Activated T-cell treated with anti-CD3 and anti-CD28 coated beads for 1 hour (primary cell): ENCODE measurements around the gene MTA1.

Experiments
- DNase-seq: peaks from one replicate; pipeline ENCODE4 v3.0.0-alpha.2; 2020; ENCODE audit warnings: low read depth

Gene MTA1

DNA sequence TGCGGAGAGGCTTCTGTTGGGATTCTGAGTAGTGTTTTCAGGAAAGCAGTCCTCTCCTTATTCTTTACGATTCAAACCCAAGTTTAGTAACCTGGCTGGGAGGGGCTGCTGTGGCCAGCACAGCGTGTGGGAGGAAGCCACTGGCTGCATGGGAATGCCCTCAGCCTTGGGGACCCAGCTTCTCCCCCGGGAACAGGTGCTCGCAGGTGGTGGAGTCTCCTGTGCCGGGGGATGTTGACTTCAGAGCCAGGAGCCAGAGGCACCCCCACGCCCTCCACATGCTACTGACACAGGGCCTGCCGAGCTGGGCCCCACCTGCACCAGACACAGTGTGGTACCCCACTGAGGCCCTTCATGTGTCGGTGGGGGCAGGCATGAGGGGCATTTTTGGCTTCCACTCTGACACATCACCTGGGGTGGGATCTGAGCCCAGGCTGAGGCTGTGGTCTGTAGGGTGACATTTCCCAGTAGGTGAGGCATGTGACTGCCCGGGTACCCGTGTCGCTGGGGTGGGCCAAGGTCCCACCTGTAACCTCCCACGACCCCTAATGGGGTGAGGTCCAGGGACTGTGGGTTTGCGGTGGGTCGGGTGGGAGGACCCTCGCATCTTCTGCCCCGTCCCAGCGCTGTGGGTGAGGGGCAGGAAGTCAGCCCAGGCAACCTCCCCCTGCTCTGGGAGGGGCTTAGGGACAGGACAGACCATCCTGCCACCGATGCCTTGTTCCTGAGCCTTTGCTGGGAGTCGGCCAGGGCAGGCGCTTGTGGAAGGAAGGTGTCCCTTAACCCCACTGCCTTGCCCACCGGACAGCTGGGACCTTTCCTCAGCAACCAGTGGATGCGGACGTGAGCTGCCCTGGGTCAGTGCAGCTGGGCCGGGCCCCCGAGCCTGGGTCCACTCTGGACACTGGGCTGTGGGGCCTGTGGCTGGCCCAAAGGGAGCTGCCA, 26.5 kb downstream of the MTA1 start:
- no peak for DNase-seq

DNA sequence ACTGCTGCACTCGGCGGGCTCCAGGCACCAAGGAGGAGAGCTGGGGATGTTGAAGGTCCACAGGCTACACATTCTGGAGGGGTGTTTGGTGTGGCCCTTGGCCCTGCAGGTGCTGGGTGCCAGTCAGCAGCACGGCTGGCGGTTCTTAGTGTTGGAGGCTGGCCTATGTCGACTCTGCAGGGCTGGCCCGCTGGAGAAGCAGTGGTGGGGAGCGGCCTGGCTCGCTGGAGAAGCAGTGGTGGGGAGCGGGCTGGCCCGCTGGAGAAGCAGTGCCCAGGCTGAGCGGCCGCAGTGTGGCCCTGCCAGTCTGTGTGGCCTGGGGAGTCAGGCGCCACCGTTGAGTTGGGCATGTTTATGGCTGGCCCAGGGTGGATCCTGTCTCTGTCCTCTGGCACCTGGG, 27.3 kb downstream of the MTA1 start:
- no peak for DNase-seq

- DNase-seq = no peak
Observed at GRCh38 chr14:105447651-105448640, 28.3 kb downstream of the MTA1 start.

GRCh38 chr14:105448706-105449111, 29.1 kb downstream of the MTA1 start:
- DNase-seq = peak; percentile 62

GRCh38 chr14:105449276-105450122, 29.9 kb downstream of the MTA1 start:
- no peak for DNase-seq

- DNase-seq = no peak
Observed at GRCh38 chr14:105450123-105450505, 30.5 kb downstream of the MTA1 start.

- DNase-seq = no peak
Observed at GRCh38 chr14:105450864-105451720, 31.5 kb downstream of the MTA1 start.

GRCh38 chr14:105452963-105453362, 33.3 kb downstream of the MTA1 start:
- DNase-seq = no peak

- no peak for DNase-seq
Observed at GRCh38 chr14:105453847-105454246, 34.2 kb downstream of the MTA1 start.

DNA sequence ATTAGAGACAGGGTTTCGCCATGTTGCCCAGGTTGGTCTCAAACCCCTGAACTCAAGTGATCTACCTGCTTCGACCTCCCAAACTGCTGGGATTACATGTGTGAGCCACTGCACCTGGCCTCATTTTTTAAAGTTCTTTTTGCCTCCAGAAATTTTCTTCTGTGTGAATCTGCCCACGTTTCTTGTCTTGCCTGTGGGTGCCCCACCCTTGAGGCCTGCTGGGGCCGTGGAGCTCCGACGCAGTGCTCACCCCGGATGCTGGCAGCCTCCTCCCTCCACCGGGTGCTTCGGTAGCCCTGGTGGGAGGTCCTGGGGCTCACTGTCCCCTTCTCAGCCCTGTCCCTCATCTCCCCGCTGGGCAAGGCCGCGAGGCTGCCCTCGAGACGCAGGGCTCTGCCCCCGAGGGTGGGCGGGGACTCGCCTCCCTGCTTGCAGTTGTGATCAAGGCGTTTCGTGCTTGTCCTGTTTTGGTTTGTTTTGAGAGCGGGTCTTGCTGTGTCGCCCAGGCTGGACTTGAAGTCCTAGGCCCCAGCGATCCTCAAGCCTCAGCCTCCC, 35.5 kb downstream of the MTA1 start:
- DNase-seq = no peak

- no peak for DNase-seq
Observed at GRCh38 chr14:105455766-105456660, 36.4 kb downstream of the MTA1 start.

- DNase-seq = no peak
Observed at GRCh38 chr14:105456736-105457617, 37.4 kb downstream of the MTA1 start.

GRCh38 chr14:105458010-105458409, 38.4 kb downstream of the MTA1 start:
- no peak for DNase-seq

GRCh38 chr14:105458571-105458970, 38.9 kb downstream of the MTA1 start:
- no peak for DNase-seq

DNA sequence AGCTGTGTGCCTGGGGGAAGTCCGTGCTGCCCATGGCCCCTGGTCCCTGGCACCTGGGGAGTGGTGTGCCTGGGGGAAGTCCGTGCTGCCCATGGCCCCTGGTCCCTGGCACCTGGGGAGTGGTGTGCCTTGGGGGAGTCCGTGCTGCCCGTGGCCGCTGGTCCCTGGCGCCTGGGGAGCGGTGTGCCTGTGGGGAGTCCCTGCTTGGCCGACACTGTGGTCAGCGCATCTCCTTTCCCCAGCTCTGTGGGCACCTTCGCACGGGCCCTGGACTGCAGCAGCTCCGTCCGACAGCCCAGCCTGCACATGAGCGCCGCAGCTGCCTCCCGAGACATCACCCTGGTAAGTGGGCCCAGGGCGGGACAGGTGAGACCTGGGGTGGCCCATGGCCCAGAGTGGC, 40.5 kb downstream of the MTA1 start:
- DNase-seq = no peak

- DNase-seq = no peak
Observed at GRCh38 chr14:105460616-105461015, 41.0 kb downstream of the MTA1 start.

- no peak for DNase-seq
Observed at GRCh38 chr14:105461903-105462302, 42.3 kb downstream of the MTA1 start.

DNA sequence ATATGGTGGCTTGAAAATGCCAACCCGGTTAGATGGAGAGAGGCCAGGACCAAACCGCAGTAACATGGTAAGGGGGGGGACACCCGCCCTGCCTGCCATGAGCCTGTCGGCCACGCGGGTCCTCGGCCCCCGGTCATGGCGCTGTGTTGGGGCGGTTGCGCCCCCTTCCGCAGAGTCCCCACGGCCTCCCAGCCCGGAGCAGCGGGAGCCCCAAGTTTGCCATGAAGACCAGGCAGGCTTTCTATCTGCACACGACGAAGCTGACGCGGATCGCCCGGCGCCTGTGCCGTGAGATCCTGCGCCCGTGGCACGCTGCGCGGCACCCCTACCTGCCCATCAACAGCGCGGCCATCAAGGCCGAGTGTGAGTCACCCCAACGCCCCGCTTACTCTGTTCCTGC, 44.9 kb downstream of the MTA1 start:
- no peak for DNase-seq
